ENCODE data around the gene HTR6. TPM values are rescaled to one million over a fixed set of nuclear protein-coding genes. Genes with fewer than 3 reads are reported as not detected.

Gene HTR6
- polyA plus RNA-seq, 1 donor from 2014 or later: not detected

DNA sequence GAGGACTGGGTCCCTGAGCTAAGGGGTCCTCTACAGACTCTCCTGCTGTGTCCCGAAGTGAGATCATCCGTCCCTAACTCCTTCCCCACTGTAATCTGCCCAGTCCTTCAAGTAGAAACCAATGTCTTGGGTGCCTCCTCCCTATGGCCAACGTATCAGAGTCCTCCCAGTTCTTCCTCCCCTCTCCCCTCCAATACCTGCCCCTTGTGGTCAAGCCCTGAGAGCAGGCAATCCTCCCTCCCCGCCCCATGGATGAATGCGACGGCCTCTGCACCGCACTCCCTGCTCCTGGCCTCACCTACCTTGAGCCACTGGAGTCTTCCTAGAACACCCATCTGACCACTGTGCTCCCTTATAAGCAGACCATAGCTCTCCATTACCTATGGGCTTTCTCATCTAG lies 31.1 kb downstream of the HTR6 start:
- no peak overlapping the region for H2AFZ ChIP-seq (ENCODE audit: low read depth, low read length)
- TF ChIP-seq RAD21 (conservative IDR thresholded peaks at IDR 0.05): no peak
- TF ChIP-seq, protein P1, sequence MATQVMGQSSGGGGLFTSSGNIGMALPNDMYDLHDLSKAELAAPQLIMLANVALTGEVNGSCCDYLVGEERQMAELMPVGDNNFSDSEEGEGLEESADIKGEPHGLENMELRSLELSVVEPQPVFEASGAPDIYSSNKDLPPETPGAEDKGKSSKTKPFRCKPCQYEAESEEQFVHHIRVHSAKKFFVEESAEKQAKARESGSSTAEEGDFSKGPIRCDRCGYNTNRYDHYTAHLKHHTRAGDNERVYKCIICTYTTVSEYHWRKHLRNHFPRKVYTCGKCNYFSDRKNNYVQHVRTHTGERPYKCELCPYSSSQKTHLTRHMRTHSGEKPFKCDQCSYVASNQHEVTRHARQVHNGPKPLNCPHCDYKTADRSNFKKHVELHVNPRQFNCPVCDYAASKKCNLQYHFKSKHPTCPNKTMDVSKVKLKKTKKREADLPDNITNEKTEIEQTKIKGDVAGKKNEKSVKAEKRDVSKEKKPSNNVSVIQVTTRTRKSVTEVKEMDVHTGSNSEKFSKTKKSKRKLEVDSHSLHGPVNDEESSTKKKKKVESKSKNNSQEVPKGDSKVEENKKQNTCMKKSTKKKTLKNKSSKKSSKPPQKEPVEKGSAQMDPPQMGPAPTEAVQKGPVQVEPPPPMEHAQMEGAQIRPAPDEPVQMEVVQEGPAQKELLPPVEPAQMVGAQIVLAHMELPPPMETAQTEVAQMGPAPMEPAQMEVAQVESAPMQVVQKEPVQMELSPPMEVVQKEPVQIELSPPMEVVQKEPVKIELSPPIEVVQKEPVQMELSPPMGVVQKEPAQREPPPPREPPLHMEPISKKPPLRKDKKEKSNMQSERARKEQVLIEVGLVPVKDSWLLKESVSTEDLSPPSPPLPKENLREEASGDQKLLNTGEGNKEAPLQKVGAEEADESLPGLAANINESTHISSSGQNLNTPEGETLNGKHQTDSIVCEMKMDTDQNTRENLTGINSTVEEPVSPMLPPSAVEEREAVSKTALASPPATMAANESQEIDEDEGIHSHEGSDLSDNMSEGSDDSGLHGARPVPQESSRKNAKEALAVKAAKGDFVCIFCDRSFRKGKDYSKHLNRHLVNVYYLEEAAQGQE (IDR thresholded peaks at IDR 0.05; ENCODE audit: borderline replicate concordance): no peak
- no peak for TF ChIP-seq EZH2 (IDR thresholded peaks at IDR 0.05; ENCODE audit: borderline replicate concordance, insufficient read depth, low read length, poor library complexity, severe bottlenecking)
- TF ChIP-seq POLR2AphosphoS5 (IDR thresholded peaks at IDR 0.05): no peak
- TF ChIP-seq SMC3 (conservative IDR thresholded peaks at IDR 0.05; ENCODE audit: poor library complexity): no peak
- no peak for TF ChIP-seq MXI1 (conservative IDR thresholded peaks at IDR 0.05; ENCODE audit: poor library complexity, severe bottlenecking)
- no peak for TF ChIP-seq TAF1 (IDR thresholded peaks at IDR 0.05; ENCODE audit: low read depth)
- H3K4me3 ChIP-seq (ENCODE audit: low read length): no peak overlapping the region

DNA sequence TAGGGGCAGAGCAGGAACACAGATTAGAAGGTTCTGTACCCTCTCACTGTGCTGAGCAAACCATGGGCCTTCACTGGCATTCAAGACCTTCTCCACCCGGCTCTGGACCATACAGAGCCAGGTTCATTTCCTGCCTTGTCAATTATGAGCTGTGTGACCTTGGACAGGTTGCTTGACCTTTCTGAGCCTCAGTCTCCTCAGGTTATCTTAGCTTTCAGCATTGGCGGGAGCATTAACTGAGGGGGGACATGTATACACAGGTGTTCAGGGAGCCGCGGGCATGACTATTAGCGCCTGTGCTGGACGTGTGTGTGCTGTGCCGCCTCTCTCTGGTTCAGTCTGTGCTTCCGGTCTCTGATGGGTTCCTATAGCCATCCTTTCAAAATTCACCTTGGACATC lies 32.1 kb downstream of the HTR6 start:
- TF ChIP-seq TAF1 (IDR thresholded peaks at IDR 0.05; ENCODE audit: low read depth) (no peak), RAD21 (conservative IDR thresholded peaks at IDR 0.05) (no peak), POLR2AphosphoS5 (IDR thresholded peaks at IDR 0.05) (no peak), MXI1 (conservative IDR thresholded peaks at IDR 0.05; ENCODE audit: poor library complexity, severe bottlenecking) (no peak), EP300 (conservative IDR thresholded peaks at IDR 0.05; ENCODE audit: poor library complexity, severe bottlenecking) (no peak), SMC3 (conservative IDR thresholded peaks at IDR 0.05; ENCODE audit: poor library complexity) (no peak), EZH2 (IDR thresholded peaks at IDR 0.05; ENCODE audit: borderline replicate concordance, insufficient read depth, low read length, poor library complexity, severe bottlenecking) (no peak)
- TF ChIP-seq, protein P1 (IDR thresholded peaks at IDR 0.05; ENCODE audit: borderline replicate concordance): no peak
- TF ChIP-seq, protein P2, sequence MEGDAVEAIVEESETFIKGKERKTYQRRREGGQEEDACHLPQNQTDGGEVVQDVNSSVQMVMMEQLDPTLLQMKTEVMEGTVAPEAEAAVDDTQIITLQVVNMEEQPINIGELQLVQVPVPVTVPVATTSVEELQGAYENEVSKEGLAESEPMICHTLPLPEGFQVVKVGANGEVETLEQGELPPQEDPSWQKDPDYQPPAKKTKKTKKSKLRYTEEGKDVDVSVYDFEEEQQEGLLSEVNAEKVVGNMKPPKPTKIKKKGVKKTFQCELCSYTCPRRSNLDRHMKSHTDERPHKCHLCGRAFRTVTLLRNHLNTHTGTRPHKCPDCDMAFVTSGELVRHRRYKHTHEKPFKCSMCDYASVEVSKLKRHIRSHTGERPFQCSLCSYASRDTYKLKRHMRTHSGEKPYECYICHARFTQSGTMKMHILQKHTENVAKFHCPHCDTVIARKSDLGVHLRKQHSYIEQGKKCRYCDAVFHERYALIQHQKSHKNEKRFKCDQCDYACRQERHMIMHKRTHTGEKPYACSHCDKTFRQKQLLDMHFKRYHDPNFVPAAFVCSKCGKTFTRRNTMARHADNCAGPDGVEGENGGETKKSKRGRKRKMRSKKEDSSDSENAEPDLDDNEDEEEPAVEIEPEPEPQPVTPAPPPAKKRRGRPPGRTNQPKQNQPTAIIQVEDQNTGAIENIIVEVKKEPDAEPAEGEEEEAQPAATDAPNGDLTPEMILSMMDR (IDR thresholded peaks at IDR 0.05; ENCODE audit: poor library complexity, severe bottlenecking): no peak
- H4K20me1 ChIP-seq (ENCODE audit: insufficient read depth): no peaks in the 10 kb centered on the region

More for the DNA sequence above, 31.1 kb downstream of the HTR6 start:
- Histone ChIP-seq H4K20me1 (ENCODE audit: insufficient read depth) (no peaks in the 10 kb centered on the region), H3K27me3 (ENCODE audit: insufficient read depth, low read depth, low read length) (no peaks in the 10 kb centered on the region), H3K79me2 (replicated peaks; ENCODE audit: insufficient read depth, low read length) (no peaks in the 10 kb centered on the region), H3K27ac (ENCODE audit: low read length) (no peak overlapping the region), H3K4me2 (ENCODE audit: low read length) (no peak overlapping the region), H3F3A (ENCODE audit: insufficient read depth, low read length, poor library complexity, severe bottlenecking) (no peaks in the 10 kb centered on the region), H3K9me3 (ENCODE audit: low read length) (no peaks in the 10 kb centered on the region), H3K36me3 (ENCODE audit: insufficient read depth, low read length) (no peaks in the 10 kb centered on the region), H3K9ac (ENCODE audit: low read length) (no peak overlapping the region), H3K9me2 (ENCODE audit: insufficient read depth, low read length) (no peaks in the 10 kb centered on the region)

More for the DNA sequence above, 32.1 kb downstream of the HTR6 start:
- Histone ChIP-seq H3K79me2 (replicated peaks; ENCODE audit: insufficient read depth, low read length) (no peaks in the 10 kb centered on the region), H3K36me3 (ENCODE audit: insufficient read depth, low read length) (no peaks in the 10 kb centered on the region), H3K27me3 (ENCODE audit: insufficient read depth, low read depth, low read length) (no peaks in the 10 kb centered on the region), H3F3A (ENCODE audit: insufficient read depth, low read length, poor library complexity, severe bottlenecking) (no peaks in the 10 kb centered on the region), H3K9me3 (ENCODE audit: low read length) (no peaks in the 10 kb centered on the region), H3K4me3 (ENCODE audit: low read length) (no peak overlapping the region), H3K9me2 (ENCODE audit: insufficient read depth, low read length) (no peaks in the 10 kb centered on the region), H3K4me2 (ENCODE audit: low read length) (no peak overlapping the region), H3K27ac (ENCODE audit: low read length) (no peak overlapping the region), H3K9ac (ENCODE audit: low read length) (no peak overlapping the region), H2AFZ (ENCODE audit: low read depth, low read length) (no peak overlapping the region)

Data from neural cell (in vitro differentiated cells).